Measurements from ENCODE around the gene CCDC136. TPM values are rescaled to one million over a fixed set of nuclear protein-coding genes. Genes with fewer than 3 reads are reported as not detected.

The CCDC136 gene
- polyA plus RNA-seq, 1 donor: 11.3 TPM

DNA sequence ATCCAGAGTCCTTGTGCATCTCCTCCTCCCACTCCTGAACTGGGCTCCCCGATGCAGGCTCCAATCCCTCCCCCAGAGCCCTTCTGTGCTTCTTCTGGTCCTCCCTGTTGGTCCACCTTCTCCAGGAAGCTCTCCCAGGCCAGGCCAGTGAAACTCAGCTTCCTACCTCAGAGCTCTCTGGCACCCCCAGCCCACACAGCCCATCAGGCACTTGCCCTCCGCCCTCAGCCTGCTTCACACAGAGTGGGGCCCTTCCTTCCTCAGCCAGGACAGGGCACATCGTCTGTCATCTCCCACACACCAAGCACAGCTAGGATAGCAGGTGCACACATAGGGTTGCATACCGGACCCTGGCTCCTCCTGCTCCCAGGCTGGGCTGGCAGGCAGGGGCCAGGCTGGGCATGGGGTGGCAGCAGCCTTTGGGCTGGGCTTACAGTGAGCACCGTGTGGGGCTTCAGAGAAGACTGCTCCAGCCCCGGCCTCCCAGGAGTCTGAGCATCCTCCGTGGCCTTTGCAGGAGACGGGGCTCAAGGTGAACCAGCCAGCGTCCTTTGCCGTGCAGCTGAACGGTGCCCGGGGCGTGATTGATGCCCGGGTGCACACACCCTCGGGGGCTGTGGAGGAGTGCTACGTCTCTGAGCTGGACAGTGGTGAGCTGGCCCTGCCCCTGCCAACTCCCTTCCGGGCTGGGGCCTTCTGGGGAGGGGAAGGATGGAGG lies 64.4 kb downstream of the CCDC136 start:
- Histone ChIP-seq H3K27me3 (ENCODE audit: control insufficient read depth, insufficient read depth, low read length) (no peaks in the 10 kb centered on the region), H3K36me3 (ENCODE audit: control insufficient read depth, insufficient read depth, low read length) (peaks cover 60% of the 10 kb centered on the region), H3K9me3 (ENCODE audit: control insufficient read depth, low read depth, low read length) (no peaks in the 10 kb centered on the region), H3K4me1 (ENCODE audit: control insufficient read depth, insufficient read depth, low read length) (no peaks in the 10 kb centered on the region), H3K4me3 (ENCODE audit: low read length) (no peak overlapping the region), H3K27ac (ENCODE audit: low read length) (no peak overlapping the region)
- WGBS (ENCODE audit: insufficient coverage, low lambda C conversion rate): no CpG with 5 or more reads among the region's 17 CpGs
- DNase-seq: no peak

GRCh38 chr7:128858380-128859231 lies 66.8 kb downstream of the CCDC136 start:
- Histone ChIP-seq H3K27ac (ENCODE audit: low read length) (no peak overlapping the region), H3K9me3 (ENCODE audit: control insufficient read depth, low read depth, low read length) (no peaks in the 10 kb centered on the region), H3K4me1 (ENCODE audit: control insufficient read depth, insufficient read depth, low read length) (peaks cover 5% of the 10 kb centered on the region), H3K36me3 (ENCODE audit: control insufficient read depth, insufficient read depth, low read length) (peaks cover 40% of the 10 kb centered on the region), H3K4me3 (ENCODE audit: low read length) (no peak overlapping the region), H3K27me3 (ENCODE audit: control insufficient read depth, insufficient read depth, low read length) (no peaks in the 10 kb centered on the region)
- no peak for DNase-seq
- no CpG with 5 or more reads among the region's 18 CpGs for WGBS (ENCODE audit: insufficient coverage, low lambda C conversion rate)

DNA sequence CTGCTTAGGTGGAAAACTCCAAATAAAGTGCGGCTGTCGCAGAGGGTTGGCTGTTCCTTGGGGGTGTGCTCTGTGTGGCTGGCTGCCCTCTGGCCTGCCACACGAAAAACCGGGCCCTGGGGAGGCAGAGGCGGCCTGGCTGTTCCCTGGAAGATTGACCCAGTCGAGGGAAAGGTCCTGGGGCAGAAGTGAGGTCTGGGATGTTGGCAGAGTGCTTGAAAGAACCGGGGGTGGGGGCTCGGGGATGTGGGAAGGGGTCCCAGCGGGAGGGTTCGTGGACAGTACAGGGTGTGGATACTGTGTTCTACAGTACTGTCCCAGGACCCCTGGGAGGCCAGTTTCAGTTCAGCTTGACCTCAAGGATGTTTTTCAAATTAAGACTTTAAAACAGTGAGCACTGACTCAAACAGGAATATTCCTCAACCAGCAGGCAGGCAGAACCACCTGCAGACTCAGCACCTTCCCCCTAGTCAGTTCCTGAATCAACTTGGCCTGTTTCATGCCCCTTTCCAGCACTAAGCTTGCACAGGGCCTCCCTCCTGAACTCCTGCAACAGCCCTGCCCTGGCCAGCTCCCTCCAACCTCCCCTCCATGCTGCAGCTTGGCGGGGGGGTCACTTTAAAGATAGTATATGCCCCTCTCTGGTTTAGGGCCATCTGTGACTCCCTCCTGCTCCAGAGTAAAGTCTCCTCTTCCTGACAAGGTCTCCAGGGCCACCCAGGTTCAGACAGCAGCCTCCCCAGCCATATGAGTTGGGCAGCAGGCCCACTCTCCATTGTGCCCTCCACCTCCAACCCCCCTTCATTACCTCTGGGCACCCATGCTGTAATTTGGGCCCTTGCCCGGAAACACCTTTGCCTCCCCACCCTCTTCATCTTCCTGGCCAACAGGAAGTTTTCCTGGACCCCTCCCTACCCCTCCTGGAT lies 67.7 kb downstream of the CCDC136 start:
- no peak for DNase-seq

DNA sequence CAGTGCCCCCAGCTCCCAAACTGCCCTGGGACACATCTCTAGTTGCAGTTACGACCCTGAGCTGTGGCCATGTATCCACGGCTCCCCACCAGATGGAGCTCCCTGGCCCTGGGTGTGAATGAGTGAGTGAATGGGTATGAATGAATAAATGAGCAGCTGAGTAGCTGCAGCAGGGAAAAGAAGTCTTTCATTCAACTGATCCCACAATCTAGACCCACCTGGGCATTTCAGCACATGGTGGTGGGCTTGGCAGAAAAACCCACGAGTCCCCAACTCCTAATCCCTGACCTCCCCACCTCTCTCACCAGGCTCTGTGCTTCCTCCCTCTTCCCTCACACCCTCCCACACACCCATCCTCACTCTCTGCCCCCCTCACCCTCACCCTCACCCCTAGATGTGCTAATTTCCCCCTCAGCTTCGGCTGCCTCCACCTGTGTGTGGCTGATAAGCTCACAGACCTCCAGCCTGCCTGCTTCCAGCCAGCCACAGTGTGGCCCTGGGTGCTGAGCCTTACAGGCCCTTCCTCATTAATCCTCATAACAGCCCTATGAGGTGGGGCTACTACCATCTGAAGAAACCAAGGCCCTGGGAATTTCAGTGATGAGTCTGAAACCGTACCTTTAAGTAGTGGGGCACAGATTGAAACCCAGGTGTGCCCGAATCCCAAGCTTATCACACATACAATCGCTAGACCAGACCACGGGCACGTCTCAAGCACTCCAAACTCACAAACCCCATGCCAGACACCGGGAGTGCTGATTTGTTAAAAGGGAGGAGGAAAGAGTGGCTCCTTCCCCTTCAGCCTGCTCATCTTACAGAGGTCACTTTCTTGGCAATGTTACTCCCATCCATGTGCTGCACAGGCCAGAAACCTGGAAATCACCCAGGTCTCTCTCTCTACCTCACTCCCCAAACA lies 68.6 kb downstream of the CCDC136 start:
- no peak for DNase-seq
- no peaks in the 10 kb centered on the region for H3K9me3 ChIP-seq (ENCODE audit: control insufficient read depth, low read depth, low read length)
- no peaks in the 10 kb centered on the region for H3K27me3 ChIP-seq (ENCODE audit: control insufficient read depth, insufficient read depth, low read length)
- H3K36me3 ChIP-seq (ENCODE audit: control insufficient read depth, insufficient read depth, low read length): peaks cover 30% of the 10 kb centered on the region
- peaks cover 14% of the 10 kb centered on the region for H3K4me1 ChIP-seq (ENCODE audit: control insufficient read depth, insufficient read depth, low read length)
- H3K4me3 ChIP-seq (ENCODE audit: low read length): no peak overlapping the region
- H3K27ac ChIP-seq (ENCODE audit: low read length): no peak overlapping the region
- no CpG with 5 or more reads among the region's 10 CpGs for WGBS (ENCODE audit: insufficient coverage, low lambda C conversion rate)

More for the DNA sequence above, 67.7 kb downstream of the CCDC136 start:
- Histone ChIP-seq H3K27ac (ENCODE audit: low read length) (no peak overlapping the region), H3K9me3 (ENCODE audit: control insufficient read depth, low read depth, low read length) (no peaks in the 10 kb centered on the region), H3K4me1 (ENCODE audit: control insufficient read depth, insufficient read depth, low read length) (peaks cover 8% of the 10 kb centered on the region), H3K36me3 (ENCODE audit: control insufficient read depth, insufficient read depth, low read length) (peaks cover 31% of the 10 kb centered on the region), H3K27me3 (ENCODE audit: control insufficient read depth, insufficient read depth, low read length) (no peaks in the 10 kb centered on the region), H3K4me3 (ENCODE audit: low read length) (no peak overlapping the region)
- no CpG with 5 or more reads among the region's 12 CpGs for WGBS (ENCODE audit: insufficient coverage, low lambda C conversion rate)

DNA sequence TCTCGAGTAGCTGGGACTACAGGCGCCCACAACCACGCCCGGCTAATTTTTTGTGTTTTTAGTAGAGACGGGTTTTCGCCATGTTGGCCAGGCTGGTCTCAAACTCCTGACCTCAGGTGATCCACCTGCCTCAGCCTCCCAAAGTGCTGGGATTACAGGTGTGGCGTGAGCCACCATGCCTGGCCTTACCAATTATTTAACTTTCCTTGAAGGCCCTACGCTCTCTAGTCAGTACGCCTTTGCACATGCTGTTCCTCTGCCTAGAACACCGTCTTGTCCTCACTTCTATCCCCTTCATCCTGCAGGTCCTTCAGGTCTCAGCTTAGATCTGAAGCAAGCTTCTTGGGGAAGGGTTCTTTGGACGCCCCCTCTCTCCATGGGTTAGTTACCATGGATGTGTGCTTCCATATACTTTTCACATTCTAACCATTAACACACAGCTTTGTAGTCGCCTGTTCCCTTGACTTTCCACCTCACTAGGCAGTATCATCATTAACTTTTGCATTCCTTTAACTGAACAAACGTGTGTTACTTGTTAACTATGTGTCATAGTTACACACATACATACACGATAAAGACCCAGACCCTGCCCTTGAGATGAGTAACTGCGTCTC lies 70.3 kb downstream of the CCDC136 start:
- no peaks in the 10 kb centered on the region for H3K27me3 ChIP-seq (ENCODE audit: control insufficient read depth, insufficient read depth, low read length)
- H3K9me3 ChIP-seq (ENCODE audit: control insufficient read depth, low read depth, low read length): no peaks in the 10 kb centered on the region
- WGBS (ENCODE audit: insufficient coverage, low lambda C conversion rate): 91% methylated on average over 4 of the region's 15 CpGs
- DNase-seq: no peak
- H3K36me3 ChIP-seq (ENCODE audit: control insufficient read depth, insufficient read depth, low read length): peaks cover 26% of the 10 kb centered on the region
- peak overlapping the region; percentile 75 for H3K4me3 ChIP-seq (ENCODE audit: low read length)
- peaks cover 14% of the 10 kb centered on the region for H3K4me1 ChIP-seq (ENCODE audit: control insufficient read depth, insufficient read depth, low read length)
- H3K27ac ChIP-seq (ENCODE audit: low read length): no peak overlapping the region

DNA sequence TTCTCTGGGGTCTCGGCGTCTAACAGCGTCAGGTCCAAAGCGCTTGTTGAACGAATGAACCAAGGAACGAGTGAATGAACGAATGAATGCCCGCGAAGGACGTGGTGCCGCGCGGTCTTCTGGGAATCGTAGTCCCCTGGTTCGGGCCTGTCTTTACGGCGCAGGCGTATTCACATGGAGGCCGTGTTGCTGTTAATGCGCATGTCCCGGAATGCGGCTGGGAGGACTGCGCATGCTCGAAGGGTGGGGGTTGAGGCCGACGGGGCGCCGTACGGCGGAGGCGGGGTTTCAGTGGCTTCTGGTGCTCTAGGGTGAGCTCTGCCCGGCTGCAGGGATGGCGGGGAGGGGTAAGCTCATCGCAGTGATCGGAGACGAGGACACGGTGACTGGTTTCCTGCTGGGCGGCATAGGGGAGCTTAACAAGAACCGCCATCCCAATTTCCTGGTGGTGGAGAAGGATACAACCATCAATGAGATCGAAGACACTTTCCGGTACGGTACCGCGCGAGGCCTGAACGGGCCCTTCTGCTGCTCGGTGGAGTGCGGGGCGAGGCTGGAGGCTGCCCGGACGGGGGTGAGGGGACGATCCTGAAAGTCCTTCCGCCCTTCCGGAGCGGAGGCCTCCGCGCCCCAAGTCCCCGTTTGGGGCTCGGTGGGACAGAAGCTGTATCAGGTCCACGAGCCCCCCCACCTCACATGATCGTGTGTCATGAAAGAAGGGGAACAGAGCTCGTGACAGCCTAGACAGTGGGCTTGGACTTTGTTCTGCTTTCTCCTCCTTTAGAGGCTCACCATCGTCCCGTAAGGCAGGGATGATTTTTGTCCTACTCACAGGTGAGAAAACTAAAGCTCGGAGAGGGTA lies 71.0 kb downstream of the CCDC136 start, which contains the start of gene ATP6V1F:
Gene ATP6V1F, plus strand, starts transcription at position 286 of the 862 bp plus-strand sequence. Its CDS starts 49 bp downstream, at position 335.
- WGBS (ENCODE audit: insufficient coverage, low lambda C conversion rate): no CpG with 5 or more reads among the region's 65 CpGs
- Histone ChIP-seq H3K9me3 (ENCODE audit: control insufficient read depth, low read depth, low read length) (no peaks in the 10 kb centered on the region), H3K36me3 (ENCODE audit: control insufficient read depth, insufficient read depth, low read length) (peaks cover 26% of the 10 kb centered on the region), H3K4me3 (ENCODE audit: low read length) (peak within 1 kb of the TSS; percentile 75), H3K27ac (ENCODE audit: low read length) (peak within 1 kb of the TSS; percentile 90), H3K4me1 (ENCODE audit: control insufficient read depth, insufficient read depth, low read length) (peaks cover 16% of the 10 kb centered on the region), H3K27me3 (ENCODE audit: control insufficient read depth, insufficient read depth, low read length) (no peaks in the 10 kb centered on the region)
- peak; percentile 98 to 99 for DNase-seq

GRCh38 chr7:128863433-128863989 lies 71.7 kb downstream of the CCDC136 start:
- Histone ChIP-seq H3K4me3 (ENCODE audit: low read length) (peak overlapping the region; percentile 75), H3K27ac (ENCODE audit: low read length) (peak overlapping the region; percentile 90), H3K9me3 (ENCODE audit: control insufficient read depth, low read depth, low read length) (no peaks in the 10 kb centered on the region), H3K36me3 (ENCODE audit: control insufficient read depth, insufficient read depth, low read length) (peaks cover 24% of the 10 kb centered on the region), H3K27me3 (ENCODE audit: control insufficient read depth, insufficient read depth, low read length) (no peaks in the 10 kb centered on the region), H3K4me1 (ENCODE audit: control insufficient read depth, insufficient read depth, low read length) (peaks cover 22% of the 10 kb centered on the region)
- no CpG with 5 or more reads among the region's 6 CpGs for WGBS (ENCODE audit: insufficient coverage, low lambda C conversion rate)
- peak in 1 of 2 donors; percentile 32 for DNase-seq

DNA sequence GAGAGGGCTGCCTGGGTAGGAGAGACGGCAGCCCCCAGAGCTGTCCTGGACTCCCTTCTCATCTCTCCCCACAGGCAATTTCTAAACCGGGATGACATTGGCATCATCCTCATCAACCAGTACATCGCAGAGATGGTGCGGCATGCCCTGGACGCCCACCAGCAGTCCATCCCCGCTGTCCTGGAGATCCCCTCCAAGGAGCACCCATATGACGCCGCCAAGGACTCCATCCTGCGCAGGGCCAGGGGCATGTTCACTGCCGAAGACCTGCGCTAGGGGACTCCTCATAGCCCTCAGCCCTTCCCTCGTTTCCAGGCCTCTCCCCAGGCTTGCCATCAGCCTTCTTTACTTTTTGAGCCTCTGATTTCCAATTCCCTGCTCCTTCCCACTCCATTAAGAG lies 73.5 kb downstream of the CCDC136 start:
- DNase-seq: no peak
- Histone ChIP-seq H3K27ac (ENCODE audit: low read length) (no peak overlapping the region), H3K4me1 (ENCODE audit: control insufficient read depth, insufficient read depth, low read length) (peaks cover 30% of the 10 kb centered on the region), H3K4me3 (ENCODE audit: low read length) (no peak overlapping the region), H3K9me3 (ENCODE audit: control insufficient read depth, low read depth, low read length) (no peaks in the 10 kb centered on the region), H3K27me3 (ENCODE audit: control insufficient read depth, insufficient read depth, low read length) (peaks cover 4% of the 10 kb centered on the region), H3K36me3 (ENCODE audit: control insufficient read depth, insufficient read depth, low read length) (peaks cover 19% of the 10 kb centered on the region)
- WGBS (ENCODE audit: insufficient coverage, low lambda C conversion rate): no CpG with 5 or more reads among the region's 12 CpGs

All from large intestine (tissue), 3 donors.